CD14-positive monocyte (primary cell): Measurements from ENCODE around the gene PDE4D. TPM values are rescaled to one million over a fixed set of nuclear protein-coding genes. Genes with fewer than 3 reads are reported as not detected.

Experiments used
- DNase-seq, 3 donors: peaks; one replicate each; pipeline ENCODE4 v3.0.0-alpha.2; 2011 to 2022
- H2AFZ ChIP-seq: 2 replicates; pipeline ENCODE4 v1.6.0; 2012; ENCODE audit warnings: mild to moderate bottlenecking, low read depth, low read length, inconsistent platforms; ENCODE audit not compliant: insufficient read depth, poor library complexity, severe bottlenecking
- H3K27ac ChIP-seq, 2 donors: 1 replicate in 1 of 2; 2 replicates in 1 of 2; pipeline ENCODE4 v1.5.1; 2012 to 2013; ENCODE audit warnings: low read length in 2 of 2, control low read depth in 1 of 2, inconsistent platforms in 1 of 2, low read depth in 1 of 2, mild to moderate bottlenecking in 1 of 2
- H3K27me3 ChIP-seq, 2 donors: one replicate each; pipeline versions ENCODE4 v1.6.0 to v1.6.1; 2011 to 2013; ENCODE audit warnings: low read length in 2 of 2; ENCODE audit not compliant: control insufficient read depth in 2 of 2, insufficient read depth in 2 of 2
- H3K36me3 ChIP-seq, 2 donors: replicated peaks in 1 of 2; 1 replicate in 1 of 2; 2 replicates in 1 of 2; pipeline versions ENCODE4 v1.5.1 to v1.6.1; 2012 to 2013; ENCODE audit warnings: low read length in 2 of 2, control low read depth in 1 of 2, inconsistent platforms in 1 of 2, mild to moderate bottlenecking in 1 of 2; ENCODE audit not compliant: insufficient read depth in 2 of 2, control insufficient read depth in 1 of 2
- H3K4me1 ChIP-seq, 2 donors: 1 replicate in 1 of 2; 2 replicates in 1 of 2; pipeline versions ENCODE4 v1.5.1 to v1.6.1; 2012 to 2013; ENCODE audit warnings: low read length in 2 of 2, control low read depth in 1 of 2, inconsistent platforms in 1 of 2, mild to moderate bottlenecking in 1 of 2, moderate library complexity in 1 of 2; ENCODE audit not compliant: insufficient read depth in 2 of 2, control insufficient read depth in 1 of 2
- H3K4me2 ChIP-seq: replicated peaks from 2 replicates; pipeline ENCODE3; 2012; ENCODE audit warnings: low read length, moderate library complexity, mild to moderate bottlenecking; ENCODE audit not compliant: poor library complexity, severe bottlenecking; ENCODE audit errors: extremely low read depth
- H3K4me3 ChIP-seq, 3 experiments: fragments of 200-600 bp in 1 of 3; sonication (generic) in 1 of 3; replicated peaks in 1 of 3; 1 replicate in 2 of 3; 2 replicates in 1 of 3; pipeline ENCODE4 v1.5.1; 2011 to 2013; ENCODE audit warnings: low read length in 3 of 3, mild to moderate bottlenecking in 3 of 3, control low read depth in 2 of 3, low read depth in 2 of 3, inconsistent platforms in 1 of 3, moderate library complexity in 1 of 3
- H3K79me2 ChIP-seq: 2 replicates; pipeline ENCODE4 v1.6.0; 2012; ENCODE audit warnings: mild to moderate bottlenecking, control low read depth, inconsistent platforms, low read length, moderate library complexity; ENCODE audit not compliant: insufficient read depth
- H3K9ac ChIP-seq: 2 replicates; pipeline ENCODE4 v1.6.0; 2017; ENCODE audit warnings: low read length, mild to moderate bottlenecking; ENCODE audit not compliant: insufficient read depth, poor library complexity, severe bottlenecking
- H3K9me3 ChIP-seq, 2 donors: replicated peaks in 1 of 2; 1 replicate in 1 of 2; 2 replicates in 1 of 2; pipeline versions ENCODE4 v1.5.1 to v1.6.1; 2012 to 2013; ENCODE audit warnings: low read length in 2 of 2, control low read depth in 1 of 2; ENCODE audit not compliant: control insufficient read depth in 1 of 2, insufficient read depth in 1 of 2
- H4K20me1 ChIP-seq: 2 replicates; pipeline ENCODE4 v1.6.0; 2012; ENCODE audit warnings: mild to moderate bottlenecking, low read length, control low read depth, moderate library complexity; ENCODE audit not compliant: insufficient read depth
- H3K27ac Mint-ChIP-seq, 7 donors: one replicate each; pipeline ENCODE4 v1.8.0; 2020; ENCODE audit warnings: mild to moderate bottlenecking in 7 of 7, mixed read lengths in 7 of 7, moderate library complexity in 6 of 7, inconsistent platforms in 2 of 7
- H3K27me3 Mint-ChIP-seq, 3 donors: one replicate each; pipeline ENCODE4 v1.8.0; 2021 to 2022; ENCODE audit warnings: low read depth in 3 of 3, mild to moderate bottlenecking in 3 of 3, mixed read lengths in 3 of 3, moderate library complexity in 3 of 3, inconsistent platforms in 1 of 3
- H3K36me3 Mint-ChIP-seq, 2 donors: one replicate each; pipeline ENCODE4 v1.8.0; 2020; ENCODE audit warnings: mixed read lengths in 2 of 2, inconsistent platforms in 1 of 2, mild to moderate bottlenecking in 1 of 2
- H3K4me1 Mint-ChIP-seq: one replicate; pipeline ENCODE4 v1.8.0; 2020; ENCODE audit warnings: mild to moderate bottlenecking, mixed read lengths
- H3K4me3 Mint-ChIP-seq, 2 donors: one replicate each; pipeline ENCODE4 v1.8.0; 2020; ENCODE audit warnings: mild to moderate bottlenecking in 2 of 2, mixed read lengths in 2 of 2, moderate library complexity in 1 of 2
- H3K9me3 Mint-ChIP-seq, 7 donors: one replicate each; pipeline ENCODE4 v1.8.0; 2020 to 2022; ENCODE audit warnings: mixed read lengths in 7 of 7, mild to moderate bottlenecking in 6 of 7, moderate library complexity in 6 of 7, inconsistent platforms in 2 of 7
- CTCF ChIP-seq: fragments of 200-600 bp; IDR thresholded peaks from one replicate; pipeline ENCODE4 v1.8.0; 2022; ENCODE audit warnings: antibody characterized with exemption, mild to moderate bottlenecking
- WGBS: methylation state at CpG from one replicate; pipeline ENCODE4 v1.1.5; 2013; ENCODE audit warnings: missing lambda C conversion rate; ENCODE audit not compliant: insufficient coverage; 5-methylcytosine and 5-hydroxymethylcytosine counted together
- intact Hi-C, 2 donors: fragments of 100-400 bp; cut with micrococcal nuclease; formaldehyde crosslinking; loops; one replicate each; pipeline versions ENCODE4 v1.15.0 to v1.15.1; 2023
- polyA plus RNA-seq, 3 donors: library from polyadenylated mRNA; depleted of rRNA in 1 of 3; unstranded in 2 of 3; stranded (reverse) in 1 of 3; fragments of 300-500 nt in 2 of 3; fragments of >200 nt in 1 of 3; fragmentation: Illumina TruSeq in 2 of 3; gene quantifications; 1 replicate in 2 of 3; 2 replicates in 1 of 3; pipeline ENCODE4 v1.2.3, GENCODE V29; 2012 to 2021

Gene PDE4D
- polyA plus RNA-seq, 3 donors = 1.9 to 3.4 (median 2.8) TPM

- Histone ChIP-seq H3K79me2 (no peaks in the 10 kb centered on the region), H3K27ac (no peak overlapping the region), H3K9ac (no peak overlapping the region), H3K9me3 (no peaks in the 10 kb centered on the region), H2AFZ (no peak overlapping the region), H3K4me2 (no peak overlapping the region), H4K20me1 (no peaks in the 10 kb centered on the region), H3K4me1 (no peaks in the 10 kb centered on the region), H3K36me3 (no peaks in the 10 kb centered on the region), H3K4me3 (no peak overlapping the region), H3K27me3 (no peaks in the 10 kb centered on the region)
- no peaks in the 10 kb centered on the region for H3K9me3 Mint-ChIP-seq
- no peaks in the 10 kb centered on the region for H3K4me1 Mint-ChIP-seq
- no peak for TF ChIP-seq CTCF
- H3K36me3 Mint-ChIP-seq = no peaks in the 10 kb centered on the region
- intact Hi-C loops = loop anchor here in 1 of 2 donors (10.0 kb wide), 1 partner anchor 290 kb away; no protein-coding TSS in a partner anchor
- WGBS = no CpG with 5 or more reads among the region's 2 CpGs
- H3K4me3 Mint-ChIP-seq = no peak overlapping the region
- no peak overlapping the region for H3K27ac Mint-ChIP-seq
- H3K27me3 Mint-ChIP-seq = peaks cover 0 to 2% (median 1%) of the 10 kb centered on the region in 3 donors
- no peak for DNase-seq
Measured at GRCh38 chr5:59674763-59675162, 218.8 kb downstream of the PDE4D start.

DNA sequence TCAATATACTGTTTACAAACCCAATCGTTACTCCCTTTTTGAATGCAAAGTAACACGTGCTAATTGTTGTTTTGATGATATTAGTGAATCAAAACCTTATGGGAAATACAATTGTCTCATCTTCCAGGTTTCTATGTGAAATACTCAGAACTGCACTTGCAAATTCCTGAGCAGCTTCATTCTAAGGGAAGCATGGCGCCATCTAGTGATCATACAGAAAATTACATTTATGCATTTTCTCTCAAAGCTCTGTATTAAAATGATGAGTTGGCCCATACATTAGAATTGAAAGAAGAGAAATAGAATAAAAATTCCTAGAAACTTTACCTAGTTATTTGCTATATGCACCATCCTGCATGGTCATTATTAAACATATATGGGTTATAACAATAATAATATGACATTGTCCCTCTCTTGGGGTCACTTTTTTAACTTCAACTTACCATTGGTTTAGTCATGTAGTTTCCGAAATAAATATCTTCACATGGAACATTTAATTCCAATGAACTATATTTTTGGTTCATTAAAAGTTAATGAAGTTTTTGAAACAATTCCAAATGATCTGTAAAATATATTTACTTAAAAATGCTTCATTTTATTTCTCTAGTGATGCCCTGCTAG, 220.0 kb downstream of the PDE4D start:
- H3K4me1 ChIP-seq = no peaks in the 10 kb centered on the region
- WGBS = no CpG with 5 or more reads among the region's 4 CpGs
- no peak overlapping the region for H3K27ac ChIP-seq
- no peak overlapping the region for H2AFZ ChIP-seq
- H3K4me2 ChIP-seq = no peak overlapping the region
- Mint-ChIP-seq H3K4me3 (no peak overlapping the region), H3K27ac (no peak overlapping the region), H3K36me3 (no peaks in the 10 kb centered on the region), H3K27me3 (peaks cover 0 to 3% (median 1%) of the 10 kb centered on the region in 3 donors), H3K9me3 (peaks cover under 1 to 5% (median 3%) of the 10 kb centered on the region in 7 donors), H3K4me1 (no peaks in the 10 kb centered on the region)
- intact Hi-C loops = loop anchor here in 1 of 2 donors (10.0 kb wide), 1 partner anchor 289 kb away; no protein-coding TSS in a partner anchor
- H3K4me3 ChIP-seq = no peak overlapping the region
- DNase-seq = peak; percentile 16 to 46 (median 31)
- no peaks in the 10 kb centered on the region for H4K20me1 ChIP-seq
- no peak overlapping the region for H3K9ac ChIP-seq
- no peaks in the 10 kb centered on the region for H3K79me2 ChIP-seq
- H3K27me3 ChIP-seq = no peaks in the 10 kb centered on the region
- peak; percentile 94 for TF ChIP-seq CTCF
- H3K9me3 ChIP-seq = peaks cover 0 to 5% of the 10 kb centered on the region in 2 donors
- H3K36me3 ChIP-seq = no peaks in the 10 kb centered on the region
